ENCODE data around the gene RANBP10.

Gene RANBP10

DNA sequence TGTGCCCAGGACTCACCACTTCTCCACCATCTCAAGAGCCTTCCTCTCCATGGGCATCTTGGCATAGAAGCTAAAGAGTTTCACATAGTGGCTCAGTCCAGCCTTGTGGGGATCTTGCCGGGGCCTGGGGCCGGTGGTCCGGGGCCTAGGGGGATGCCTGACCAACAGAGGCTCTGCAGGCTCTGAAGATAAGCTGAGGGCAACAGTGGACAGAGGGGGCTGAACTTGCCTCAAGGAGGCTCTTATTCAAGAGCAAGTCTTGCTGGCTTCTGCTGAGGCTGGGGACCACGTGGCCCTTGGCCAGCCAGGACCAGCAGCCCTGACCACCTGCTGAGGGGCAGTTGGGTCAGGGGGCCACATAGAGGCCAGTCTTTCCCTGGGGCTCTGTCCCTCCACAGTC lies 22.3 kb upstream of the RANBP10 start:
- in situ Hi-C loops (cut with MboI; ENCODE audit: low sequenced_read_pairs): no loop called here

GRCh38 chr16:67825906-67826305 lies 19.5 kb upstream of the RANBP10 start:
- in situ Hi-C loops (cut with MboI; ENCODE audit: low sequenced_read_pairs): no loop called here

- in situ Hi-C loops (cut with MboI; ENCODE audit: low sequenced_read_pairs): no loop called here
These were observed 18.8 kb upstream of the RANBP10 start for GRCh38 chr16:67825119-67825518.

DNA sequence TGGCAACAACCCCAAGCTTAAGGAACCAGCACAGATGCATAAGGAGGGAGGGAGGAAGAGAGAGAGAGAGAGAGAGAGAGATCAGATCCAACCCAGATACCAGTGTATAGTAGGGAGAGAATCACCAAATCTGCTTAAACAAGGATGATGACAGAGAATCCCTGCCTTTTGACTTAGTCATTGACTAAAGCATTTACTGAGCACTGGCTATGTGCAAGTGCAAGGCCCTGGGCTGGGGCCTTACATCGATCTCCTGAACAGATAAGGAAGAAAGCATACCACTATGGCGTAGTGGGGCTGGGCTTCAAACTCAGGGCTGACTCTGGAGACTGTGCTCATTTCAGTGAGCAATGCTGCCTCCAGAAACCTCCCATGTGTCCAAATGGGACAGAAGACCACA lies 16.2 kb upstream of the RANBP10 start:
- in situ Hi-C loops (cut with MboI; ENCODE audit: low sequenced_read_pairs): no loop called here

- in situ Hi-C loops (cut with MboI; ENCODE audit: low sequenced_read_pairs): no loop called here
These were observed 14.4 kb upstream of the RANBP10 start for GRCh38 chr16:67820608-67821259.

DNA sequence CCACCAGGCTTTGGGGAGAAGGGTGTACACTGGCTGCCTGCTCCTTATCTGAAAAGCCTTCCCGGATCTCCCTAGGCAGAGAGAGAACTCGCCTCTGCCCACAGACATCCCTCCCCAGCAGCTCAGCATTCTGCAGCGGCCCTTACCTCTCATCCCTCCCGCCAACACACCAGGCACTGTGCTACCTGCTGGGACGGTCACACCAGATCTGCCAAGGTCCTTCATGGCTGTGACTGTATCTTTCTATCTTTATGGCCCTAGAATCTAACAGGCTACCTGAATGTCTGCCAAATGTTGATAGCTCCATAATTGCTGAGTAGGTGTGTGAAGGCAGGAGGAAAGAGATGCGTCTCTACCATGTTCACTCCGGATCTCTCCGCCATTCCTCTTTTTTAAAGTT lies 8.2 kb upstream of the RANBP10 start:
- in situ Hi-C loops (cut with MboI; ENCODE audit: low sequenced_read_pairs): no loop called here

- in situ Hi-C loops (cut with MboI; ENCODE audit: low sequenced_read_pairs): no loop called here
These were observed 5.5 kb upstream of the RANBP10 start for GRCh38 chr16:67811899-67812298.

DNA sequence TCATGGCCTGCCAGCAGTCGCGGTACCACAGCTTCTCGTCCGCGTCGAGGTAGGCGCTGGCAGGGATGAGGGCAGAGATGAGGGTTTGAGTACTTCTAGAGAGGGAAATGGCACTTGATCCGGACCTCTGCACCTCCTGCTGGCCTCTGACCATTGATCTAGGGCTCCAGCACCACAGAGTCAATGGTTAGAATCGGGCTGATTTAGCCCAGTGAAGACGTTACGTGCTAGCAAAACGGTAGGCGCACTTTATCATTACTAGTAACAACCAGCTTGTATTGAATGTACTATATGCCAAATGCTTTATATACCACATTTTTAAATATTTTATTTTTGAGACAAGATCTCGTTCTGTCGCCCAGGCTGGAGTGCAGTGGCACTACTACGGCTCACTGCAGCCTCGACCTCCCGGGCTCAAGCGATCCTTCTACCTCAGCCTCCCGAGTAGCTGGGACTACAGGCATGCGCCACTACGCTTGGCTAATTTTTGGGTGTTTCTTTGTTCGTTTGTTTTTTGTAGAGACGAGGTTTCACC lies 855 bp upstream of the RANBP10 start:
- in situ Hi-C loops (cut with MboI; ENCODE audit: low sequenced_read_pairs): no loop called here

DNA sequence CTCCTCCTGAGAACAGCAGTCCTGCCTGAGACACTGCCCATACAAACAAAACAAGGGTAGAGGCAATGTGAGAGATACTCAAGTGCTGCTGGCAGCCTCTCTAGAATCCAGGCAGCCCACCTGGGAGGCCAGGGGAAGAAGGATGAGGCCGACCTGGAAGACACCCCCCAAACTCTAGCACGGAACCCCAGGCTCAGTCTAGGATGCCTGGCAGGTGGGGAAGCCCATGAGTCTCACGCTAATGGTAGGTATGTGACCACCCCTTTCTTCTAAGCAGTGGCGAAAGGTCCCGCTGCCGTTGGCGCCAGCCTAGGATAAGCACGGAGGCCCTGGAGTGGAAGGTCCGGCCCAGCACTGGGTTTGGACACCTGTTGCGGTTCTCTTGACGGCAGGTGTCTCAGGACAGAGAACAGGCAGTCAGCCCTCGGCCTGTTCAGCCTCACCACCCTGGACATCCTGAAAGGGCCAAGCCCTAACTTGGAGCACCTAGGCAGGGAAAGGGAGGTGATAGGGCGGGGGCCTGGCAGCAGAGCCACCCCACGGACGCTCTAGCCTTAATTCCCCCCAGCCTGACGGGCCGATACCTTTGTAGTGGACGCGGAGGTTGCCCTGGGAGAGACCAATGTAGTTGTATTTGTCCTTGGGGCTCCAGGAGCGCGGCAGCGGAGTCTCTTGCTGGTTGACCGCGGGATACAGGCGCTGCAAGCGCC lies 487 bp downstream of the RANBP10 start:
- in situ Hi-C loops (cut with MboI; ENCODE audit: low sequenced_read_pairs): no loop called here

DNA sequence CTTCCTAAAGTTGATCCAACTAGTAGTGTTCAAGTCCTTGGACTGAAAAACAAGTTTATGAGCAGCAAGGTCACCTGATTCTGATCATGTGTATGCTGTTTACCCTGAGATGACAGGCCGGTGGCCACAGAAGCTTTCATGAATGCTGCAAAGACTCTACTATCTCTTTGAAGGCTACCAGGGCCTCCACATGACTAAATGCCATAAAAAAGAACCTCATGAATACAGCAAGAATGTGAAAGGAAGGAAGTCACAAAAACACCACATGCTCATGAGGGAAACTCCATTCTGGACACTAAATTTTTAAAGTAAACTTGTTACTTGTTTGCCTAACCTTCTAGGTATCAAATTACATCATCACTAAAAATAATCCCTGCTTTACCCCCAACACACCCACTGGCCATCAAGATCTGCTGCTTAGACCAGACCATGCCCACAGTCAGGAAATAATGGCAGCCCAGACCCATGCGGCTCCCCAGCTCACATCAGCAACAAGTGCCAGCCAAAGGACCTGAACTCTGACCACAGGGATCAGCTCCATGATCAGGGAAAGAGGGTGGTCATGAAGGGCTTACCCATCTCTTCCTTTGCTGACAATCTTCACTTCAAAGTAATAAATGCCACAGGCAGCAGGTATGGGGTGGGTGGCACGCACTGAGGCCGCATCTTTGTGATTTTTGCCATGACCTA lies 1.4 kb downstream of the RANBP10 start:
- in situ Hi-C loops (cut with MboI; ENCODE audit: low sequenced_read_pairs): no loop called here

DNA sequence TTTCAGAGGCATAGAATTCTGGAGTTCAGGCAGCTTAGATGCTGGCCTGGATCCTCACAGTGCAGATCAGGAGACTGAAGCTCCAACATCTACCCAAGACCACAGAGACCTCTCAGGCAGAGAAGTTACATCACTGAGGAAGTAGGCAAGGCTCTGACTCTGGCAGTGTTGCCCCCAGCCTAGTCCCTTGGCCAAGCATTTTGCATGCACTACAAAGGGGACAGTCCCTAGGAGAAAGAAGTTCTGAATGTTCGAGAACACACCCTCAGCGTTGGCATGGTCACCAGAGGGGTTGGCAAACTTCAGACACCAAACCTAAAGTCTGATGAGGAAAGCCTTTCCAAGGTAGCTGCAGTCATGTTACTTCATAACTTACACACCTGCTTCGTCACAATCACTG lies 2.5 kb downstream of the RANBP10 start:
- in situ Hi-C loops (cut with MboI; ENCODE audit: low sequenced_read_pairs): no loop called here

GRCh38 chr16:67801883-67802282 lies 4.5 kb downstream of the RANBP10 start:
- in situ Hi-C loops (cut with MboI; ENCODE audit: low sequenced_read_pairs): no loop called here

DNA sequence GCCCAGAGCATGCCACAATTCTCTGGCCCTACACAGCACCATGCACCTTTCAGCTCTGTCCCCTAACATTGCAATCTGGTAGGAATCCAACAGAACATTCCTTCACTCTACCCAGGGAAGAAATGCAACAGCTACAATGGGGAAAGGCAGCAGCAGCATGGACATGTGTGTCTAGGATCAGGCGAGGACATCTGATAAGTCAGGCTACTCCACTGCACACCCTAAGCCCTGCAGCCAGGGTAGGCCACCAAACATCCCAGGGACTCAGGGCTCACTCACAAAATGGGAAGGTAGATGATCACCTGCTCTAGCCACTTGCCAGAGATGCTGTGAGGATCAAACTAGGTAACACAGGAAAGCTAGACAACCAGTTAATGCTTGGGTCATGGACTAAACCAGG lies 5.1 kb downstream of the RANBP10 start:
- in situ Hi-C loops (cut with MboI; ENCODE audit: low sequenced_read_pairs): no loop called here

GRCh38 chr16:67800338-67800926 lies 5.9 kb downstream of the RANBP10 start:
- in situ Hi-C loops (cut with MboI; ENCODE audit: low sequenced_read_pairs): no loop called here

- in situ Hi-C loops (cut with MboI; ENCODE audit: low sequenced_read_pairs): no loop called here
These were observed 10.2 kb downstream of the RANBP10 start for GRCh38 chr16:67796099-67796718.

- in situ Hi-C loops (cut with MboI; ENCODE audit: low sequenced_read_pairs): no loop called here
These were observed 16.3 kb downstream of the RANBP10 start for GRCh38 chr16:67790071-67790470.

DNA sequence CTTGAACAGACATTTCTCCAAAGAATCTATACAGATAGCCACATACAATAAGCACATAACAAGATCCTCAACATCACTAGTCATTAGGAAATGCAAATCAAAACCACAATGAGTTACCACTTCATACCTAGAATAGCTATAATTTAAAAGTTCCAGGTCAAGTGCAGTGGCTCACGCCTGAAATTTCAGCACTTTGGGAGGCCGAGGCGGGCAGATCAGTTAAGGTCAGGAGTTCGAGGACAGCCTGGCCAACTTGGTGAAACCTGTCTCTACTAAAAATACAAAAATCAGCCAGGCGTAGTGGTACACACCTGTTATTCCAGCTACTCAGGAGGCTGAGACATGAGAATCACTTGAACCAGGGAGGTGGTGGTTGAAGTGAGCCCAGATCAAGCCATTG lies 19.9 kb downstream of the RANBP10 start:
- in situ Hi-C loops (cut with MboI; ENCODE audit: low sequenced_read_pairs): no loop called here

- in situ Hi-C loops (cut with MboI; ENCODE audit: low sequenced_read_pairs): no loop called here
These were observed 23.0 kb downstream of the RANBP10 start for GRCh38 chr16:67783353-67783725.

DNA sequence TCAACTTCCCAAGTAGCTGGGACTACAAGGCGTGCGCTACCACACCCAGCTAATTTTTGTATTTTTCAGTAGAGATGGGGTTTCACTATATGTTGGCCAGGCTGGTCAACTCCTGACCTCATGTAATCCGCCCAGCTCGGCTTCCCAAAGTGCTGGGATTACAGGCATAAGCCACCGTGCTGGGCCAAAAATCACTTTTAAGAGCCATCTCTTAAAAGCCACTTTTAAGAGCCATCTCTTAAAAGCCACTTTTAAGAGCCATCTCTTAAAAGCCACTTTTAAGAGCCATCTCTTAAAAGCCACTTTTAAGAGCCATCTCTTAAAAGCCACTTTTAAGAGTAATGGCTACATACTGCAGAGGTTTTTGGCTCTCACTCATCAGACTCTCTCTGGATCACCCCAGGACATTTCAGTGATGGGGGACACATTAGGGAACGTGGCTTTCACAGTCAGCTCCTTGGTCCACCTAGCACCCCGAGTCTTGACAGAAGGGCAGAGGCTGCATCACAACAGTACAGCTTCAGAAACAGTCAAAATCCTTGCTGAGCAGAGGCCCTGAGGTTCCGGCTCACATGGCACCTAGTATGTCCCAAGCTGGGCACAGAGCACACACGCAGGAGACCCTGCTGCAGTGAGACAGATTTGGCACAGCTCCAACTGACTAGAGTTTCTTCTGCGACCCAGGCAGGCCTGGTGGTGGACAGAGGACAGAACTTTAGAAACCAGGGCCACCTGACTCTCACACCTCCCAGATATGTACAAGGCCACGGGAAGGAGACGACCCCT lies 23.6 kb downstream of the RANBP10 start:
- in situ Hi-C loops (cut with MboI; ENCODE audit: low sequenced_read_pairs): no loop called here

DNA sequence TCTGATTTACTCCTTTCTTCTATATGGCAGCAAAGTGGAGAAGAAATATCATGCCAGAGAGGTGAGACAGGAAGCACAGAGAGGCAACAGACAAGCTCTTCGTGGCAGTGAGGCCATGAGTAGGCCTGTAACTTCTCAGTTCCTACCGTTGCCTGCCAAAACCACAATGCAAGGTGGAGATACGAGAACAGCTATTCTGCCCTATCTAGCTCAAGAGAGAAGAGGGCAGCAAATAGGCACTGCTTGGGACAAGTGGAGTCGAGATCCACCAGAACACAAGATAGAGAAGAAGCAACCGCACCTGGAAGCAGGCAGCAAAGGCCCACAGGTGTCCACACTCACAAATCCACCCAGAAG lies 24.8 kb downstream of the RANBP10 start:
- in situ Hi-C loops (cut with MboI; ENCODE audit: low sequenced_read_pairs): no loop called here

Data from HL-60/S4 treated with retinoic acid at 250 ng/mL for 4 days and 3 days (cell line).